Osteocyte (in vitro differentiated cells): ENCODE results near the gene KIF26A. TPM values are rescaled to one million over a fixed set of nuclear protein-coding genes. Genes with fewer than 3 reads are reported as not detected.

ENCODE experiments used
- DNase-seq: peaks from one replicate; pipeline ENCODE4 v3.0.0; 2021; ENCODE audit warnings: mixed read lengths; ENCODE audit not compliant: unreplicated experiment; ENCODE audit errors: extremely low spot score
- H3K27ac Mint-ChIP-seq: one replicate; pipeline ENCODE4 v1.8.0; 2021; ENCODE audit warnings: mild to moderate bottlenecking, mixed read lengths; ENCODE audit not compliant: unreplicated experiment
- H3K27me3 Mint-ChIP-seq: one replicate; pipeline ENCODE4 v1.8.0; 2021; ENCODE audit warnings: mixed read lengths; ENCODE audit not compliant: unreplicated experiment
- H3K36me3 Mint-ChIP-seq: one replicate; pipeline ENCODE4 v1.8.0; 2021; ENCODE audit warnings: mixed read lengths; ENCODE audit not compliant: unreplicated experiment
- H3K4me1 Mint-ChIP-seq: one replicate; pipeline ENCODE4 v1.8.0; 2021; ENCODE audit warnings: mixed read lengths; ENCODE audit not compliant: unreplicated experiment
- H3K4me3 Mint-ChIP-seq: one replicate; pipeline ENCODE4 v1.8.0; 2021; ENCODE audit warnings: mild to moderate bottlenecking, moderate library complexity, mixed read lengths; ENCODE audit not compliant: unreplicated experiment
- H3K9me3 Mint-ChIP-seq: one replicate; pipeline ENCODE4 v1.8.0; 2021; ENCODE audit warnings: mixed read lengths; ENCODE audit not compliant: unreplicated experiment
- CTCF ChIP-seq: fragments of 200-600 bp; sonication (generic); IDR thresholded peaks from 2 replicates; pipeline ENCODE4 v1.5.0; 2021; ENCODE audit warnings: antibody characterized with exemption, mild to moderate bottlenecking, moderate library complexity
- total RNA-seq: library from RNA; stranded (reverse); gene quantifications from 2 replicates; pipeline ENCODE4 v1.2.1, GENCODE V29; 2021

Gene KIF26A
- total RNA-seq, 1 donor from 2014 or later: 4.5 TPM

GRCh38 chr14:104136472-104137296 lies 1.7 kb upstream of the KIF26A start:
- DNase-seq: no peak
- peaks cover 22% of the 10 kb centered on the region for H3K4me1 Mint-ChIP-seq
- peak overlapping the region; percentile 65 for H3K4me3 Mint-ChIP-seq
- no peaks in the 10 kb centered on the region for H3K9me3 Mint-ChIP-seq
- TF ChIP-seq CTCF: no peak
- no peaks in the 10 kb centered on the region for H3K36me3 Mint-ChIP-seq
- H3K27me3 Mint-ChIP-seq: peaks cover 36% of the 10 kb centered on the region
- no peak overlapping the region for H3K27ac Mint-ChIP-seq

GRCh38 chr14:104137297-104138097 lies 890 bp upstream of the KIF26A start:
- Mint-ChIP-seq H3K9me3 (no peaks in the 10 kb centered on the region), H3K36me3 (no peaks in the 10 kb centered on the region), H3K27me3 (peaks cover 29% of the 10 kb centered on the region), H3K4me1 (peaks cover 22% of the 10 kb centered on the region), H3K4me3 (peak overlapping the region; percentile 65), H3K27ac (no peak overlapping the region)
- TF ChIP-seq CTCF: peak; percentile 98
- DNase-seq: no peak

- DNase-seq: no peak
- Mint-ChIP-seq H3K9me3 (no peaks in the 10 kb centered on the region), H3K36me3 (no peaks in the 10 kb centered on the region), H3K4me3 (peak overlapping the region; percentile 54), H3K4me1 (peaks cover 22% of the 10 kb centered on the region), H3K27ac (no peak overlapping the region), H3K27me3 (peaks cover 22% of the 10 kb centered on the region)
- no peak for TF ChIP-seq CTCF
These were observed 502 bp downstream of the KIF26A start for GRCh38 chr14:104138718-104139459.

GRCh38 chr14:104139460-104140212 lies 1.2 kb downstream of the KIF26A start:
- H3K36me3 Mint-ChIP-seq: no peaks in the 10 kb centered on the region
- H3K4me3 Mint-ChIP-seq: peak overlapping the region; percentile 54
- no peak for TF ChIP-seq CTCF
- no peak overlapping the region for H3K27ac Mint-ChIP-seq
- H3K9me3 Mint-ChIP-seq: no peaks in the 10 kb centered on the region
- peaks cover 22% of the 10 kb centered on the region for H3K4me1 Mint-ChIP-seq
- peaks cover 17% of the 10 kb centered on the region for H3K27me3 Mint-ChIP-seq
- DNase-seq: no peak
